ENCODE data around the gene HRH4.

HRH4 gene

GRCh38 chr18:24460388-24460787 is at the start of gene HRH4:
HRH4 (plus strand) TSS chr18:24460637; CDS start chr18:24460729, 92 bp downstream.
- in situ Hi-C loops (cut with MboI; ENCODE audit: low pct_unique_long_range_greater_than_20kb, low sequenced_read_pairs), result no loop called here
- DNase-seq, result peak; percentile 28

GRCh38 chr18:24413148-24413547 is 47.3 kb upstream of the HRH4 start:
- in situ Hi-C loops (cut with MboI; ENCODE audit: low pct_unique_long_range_greater_than_20kb, low sequenced_read_pairs), result no loop called here
- DNase-seq, result no peak

GRCh38 chr18:24414349-24415003 is 46.0 kb upstream of the HRH4 start:
- DNase-seq, result no peak
- in situ Hi-C loops (cut with MboI; ENCODE audit: low pct_unique_long_range_greater_than_20kb, low sequenced_read_pairs), result no loop called here

- DNase-seq, result no peak
- in situ Hi-C loops (cut with MboI; ENCODE audit: low pct_unique_long_range_greater_than_20kb, low sequenced_read_pairs), result no loop called here
These were observed 43.0 kb upstream of the HRH4 start for GRCh38 chr18:24417480-24417879.

GRCh38 chr18:24420551-24420950 is 39.9 kb upstream of the HRH4 start:
- DNase-seq, result no peak
- in situ Hi-C loops (cut with MboI; ENCODE audit: low pct_unique_long_range_greater_than_20kb, low sequenced_read_pairs), result no loop called here

GRCh38 chr18:24421831-24422230 is 38.6 kb upstream of the HRH4 start:
- no peak for DNase-seq
- in situ Hi-C loops (cut with MboI; ENCODE audit: low pct_unique_long_range_greater_than_20kb, low sequenced_read_pairs), result no loop called here

GRCh38 chr18:24426073-24426397 is 34.4 kb upstream of the HRH4 start:
- in situ Hi-C loops (cut with MboI; ENCODE audit: low pct_unique_long_range_greater_than_20kb, low sequenced_read_pairs), result no loop called here
- no peak for DNase-seq

GRCh38 chr18:24426398-24427294 is 33.8 kb upstream of the HRH4 start, which contains the start of gene IMPACT:
IMPACT (plus strand) TSS chr18:24426670; CDS start chr18:24426757, 87 bp downstream.
- peak; percentile 43 for DNase-seq
- in situ Hi-C loops (cut with MboI; ENCODE audit: low pct_unique_long_range_greater_than_20kb, low sequenced_read_pairs), result no loop called here

- in situ Hi-C loops (cut with MboI; ENCODE audit: low pct_unique_long_range_greater_than_20kb, low sequenced_read_pairs), result no loop called here
These were observed 33.0 kb upstream of the HRH4 start for GRCh38 chr18:24427484-24427883.

GRCh38 chr18:24428709-24429108 is 31.7 kb upstream of the HRH4 start:
- in situ Hi-C loops (cut with MboI; ENCODE audit: low pct_unique_long_range_greater_than_20kb, low sequenced_read_pairs), result no loop called here
- no peak for DNase-seq

More at GRCh38 chr18:24427484-24427883, 33.0 kb upstream of the HRH4 start:
- DNase-seq, result no peak

- in situ Hi-C loops (cut with MboI; ENCODE audit: low pct_unique_long_range_greater_than_20kb, low sequenced_read_pairs), result no loop called here
- no peak for DNase-seq
These were observed 31.2 kb upstream of the HRH4 start for GRCh38 chr18:24429188-24429587.

GRCh38 chr18:24432618-24433017 is 27.8 kb upstream of the HRH4 start:
- in situ Hi-C loops (cut with MboI; ENCODE audit: low pct_unique_long_range_greater_than_20kb, low sequenced_read_pairs), result no loop called here
- DNase-seq, result peak; percentile 14

GRCh38 chr18:24436939-24437338 is 23.5 kb upstream of the HRH4 start:
- DNase-seq, result no peak
- in situ Hi-C loops (cut with MboI; ENCODE audit: low pct_unique_long_range_greater_than_20kb, low sequenced_read_pairs), result no loop called here

GRCh38 chr18:24443870-24444269 is 16.6 kb upstream of the HRH4 start:
- peak; percentile 63 for DNase-seq
- in situ Hi-C loops (cut with MboI; ENCODE audit: low pct_unique_long_range_greater_than_20kb, low sequenced_read_pairs), result no loop called here

- in situ Hi-C loops (cut with MboI; ENCODE audit: low pct_unique_long_range_greater_than_20kb, low sequenced_read_pairs), result no loop called here
- no peak for DNase-seq
These were observed 14.0 kb upstream of the HRH4 start for GRCh38 chr18:24446453-24446852.

- in situ Hi-C loops (cut with MboI; ENCODE audit: low pct_unique_long_range_greater_than_20kb, low sequenced_read_pairs), result no loop called here
- no peak for DNase-seq
These were observed 13.4 kb upstream of the HRH4 start for GRCh38 chr18:24446953-24447538.

- no peak for DNase-seq
- in situ Hi-C loops (cut with MboI; ENCODE audit: low pct_unique_long_range_greater_than_20kb, low sequenced_read_pairs), result no loop called here
These were observed 12.5 kb upstream of the HRH4 start for GRCh38 chr18:24447961-24448360.

- DNase-seq, result no peak
- in situ Hi-C loops (cut with MboI; ENCODE audit: low pct_unique_long_range_greater_than_20kb, low sequenced_read_pairs), result no loop called here
These were observed 3.9 kb upstream of the HRH4 start for GRCh38 chr18:24456549-24456948.

GRCh38 chr18:24459772-24460171 is 665 bp upstream of the HRH4 start:
- no peak for DNase-seq
- in situ Hi-C loops (cut with MboI; ENCODE audit: low pct_unique_long_range_greater_than_20kb, low sequenced_read_pairs), result no loop called here

- in situ Hi-C loops (cut with MboI; ENCODE audit: low pct_unique_long_range_greater_than_20kb, low sequenced_read_pairs), result no loop called here
- DNase-seq, result no peak
These were observed 1.6 kb downstream of the HRH4 start for GRCh38 chr18:24461996-24462395.
